ENCODE data around the gene RAC2.

RAC2 gene

DNA sequence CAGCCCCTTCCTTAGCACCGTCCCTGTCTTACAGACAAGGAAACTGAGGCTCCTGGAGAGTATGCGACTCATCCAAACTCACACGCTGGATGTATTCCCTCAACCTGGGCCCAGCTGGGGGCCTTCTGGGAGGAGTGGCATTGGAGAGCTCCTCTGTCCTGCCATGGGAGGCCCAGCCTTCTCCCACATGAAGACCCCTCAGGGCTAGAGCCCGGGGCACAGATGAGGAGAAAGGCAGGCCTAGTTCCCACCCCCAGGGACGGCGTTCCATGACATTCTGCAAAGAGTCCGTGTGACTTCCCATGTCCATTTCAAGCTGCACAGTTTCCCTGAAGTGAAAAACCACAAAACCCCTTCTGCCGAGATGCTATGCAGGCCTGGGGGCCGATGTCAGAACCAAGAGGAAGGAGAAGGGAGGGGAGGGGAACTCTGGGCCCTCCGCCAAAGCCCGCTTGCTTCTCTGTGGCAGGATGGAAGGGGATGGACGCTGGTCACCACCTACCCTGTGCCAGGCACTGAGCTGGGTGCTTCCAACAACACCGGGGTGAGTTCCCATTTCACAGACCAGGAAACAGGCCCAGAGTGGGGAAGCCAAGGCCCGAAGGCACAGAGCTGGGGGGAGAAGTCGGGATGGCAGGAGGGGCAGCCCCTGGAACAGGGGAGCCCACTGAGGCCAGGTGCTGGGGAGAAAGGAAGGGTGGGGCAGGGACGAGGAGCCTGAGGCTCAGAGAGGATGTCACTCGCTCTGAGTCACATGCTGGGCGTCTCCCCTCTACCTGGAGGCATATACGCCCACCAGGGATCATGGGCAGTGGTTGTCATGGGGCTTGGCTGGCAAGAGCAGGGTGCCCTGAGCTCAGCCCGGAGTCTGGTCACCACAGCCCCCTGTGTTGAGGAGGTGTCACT lies 15.7 kb downstream of the RAC2 start:
- no peak overlapping the region for H2AFZ ChIP-seq (ENCODE audit: low read depth)
- H3K79me2 ChIP-seq (ENCODE audit: insufficient read depth, low read depth): peaks cover 11% of the 10 kb centered on the region; the same call in 1 of the 2 replicates
- H3K4me3 ChIP-seq (IDR thresholded peaks at IDR 0.05; ENCODE audit: insufficient read depth, low read depth, low read length): no peak overlapping the region
- H3K4me1 ChIP-seq (ENCODE audit: low read depth, poor library complexity, severe bottlenecking): peaks cover 88% of the 10 kb centered on the region
- no peak overlapping the region for H3K9ac ChIP-seq
- H4K20me1 ChIP-seq (ENCODE audit: insufficient read depth): no peaks in the 10 kb centered on the region
- TF ChIP-seq CTCF (conservative IDR thresholded peaks at IDR 0.05; ENCODE audit: low read depth, low read length): no peak
- peaks cover 5% of the 10 kb centered on the region; the same call in 1 of the 2 replicates for H3K36me3 ChIP-seq (ENCODE audit: insufficient read depth)
- H3K27me3 ChIP-seq (ENCODE audit: insufficient read depth, low read depth): no peaks in the 10 kb centered on the region
- peak overlapping the region; percentile 99; the same call in 1 of the 2 replicates for H3K4me2 ChIP-seq
- peak overlapping the region; percentile 98; the same call in 1 of the 2 replicates for H3K27ac ChIP-seq

- Histone ChIP-seq H3K4me2 (no peak overlapping the region), H3K4me3 (IDR thresholded peaks at IDR 0.05; ENCODE audit: insufficient read depth, low read depth, low read length) (no peak overlapping the region), H3K27ac (peak overlapping the region; percentile 15; the same call in 1 of the 2 replicates), H3K27me3 (ENCODE audit: insufficient read depth, low read depth) (no peaks in the 10 kb centered on the region), H2AFZ (ENCODE audit: low read depth) (no peak overlapping the region), H3K79me2 (ENCODE audit: insufficient read depth, low read depth) (peaks cover 11% of the 10 kb centered on the region; the same call in 1 of the 2 replicates), H3K36me3 (ENCODE audit: insufficient read depth) (peaks cover 5% of the 10 kb centered on the region; the same call in 1 of the 2 replicates), H3K9ac (no peak overlapping the region), H3K4me1 (ENCODE audit: low read depth, poor library complexity, severe bottlenecking) (peaks cover 89% of the 10 kb centered on the region), H4K20me1 (ENCODE audit: insufficient read depth) (no peaks in the 10 kb centered on the region)
- no peak for TF ChIP-seq CTCF (conservative IDR thresholded peaks at IDR 0.05; ENCODE audit: low read depth, low read length)
Observed at GRCh38 chr22:37226514-37226913, 17.6 kb downstream of the RAC2 start.

DNA sequence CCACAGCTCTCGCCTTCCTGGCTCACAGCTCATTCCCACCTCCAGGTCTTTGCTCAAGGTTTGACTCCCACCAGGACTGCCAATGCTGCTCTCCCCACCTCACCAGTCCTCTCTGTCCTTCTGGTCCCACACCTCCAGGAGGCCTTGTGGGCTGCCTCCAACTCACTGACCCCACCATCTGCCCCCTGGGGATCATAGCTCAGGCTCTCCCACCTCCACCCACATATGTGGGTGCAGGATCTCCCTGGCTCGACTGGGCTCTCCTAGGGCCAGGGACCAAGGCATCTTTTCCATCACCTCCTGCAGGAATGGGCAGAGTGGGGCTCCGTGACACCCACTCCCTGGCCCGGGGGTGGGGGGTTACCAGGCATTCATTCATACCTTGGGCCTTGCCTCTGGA lies 18.0 kb downstream of the RAC2 start:
- Histone ChIP-seq H3K4me2 (no peak overlapping the region), H2AFZ (ENCODE audit: low read depth) (no peak overlapping the region), H3K27ac (peak overlapping the region; percentile 15; the same call in 1 of the 2 replicates), H3K79me2 (ENCODE audit: insufficient read depth, low read depth) (peaks cover 11% of the 10 kb centered on the region; the same call in 1 of the 2 replicates), H4K20me1 (ENCODE audit: insufficient read depth) (no peaks in the 10 kb centered on the region), H3K36me3 (ENCODE audit: insufficient read depth) (peaks cover 5% of the 10 kb centered on the region; the same call in 1 of the 2 replicates), H3K4me1 (ENCODE audit: low read depth, poor library complexity, severe bottlenecking) (peaks cover 89% of the 10 kb centered on the region), H3K9ac (no peak overlapping the region), H3K27me3 (ENCODE audit: insufficient read depth, low read depth) (no peaks in the 10 kb centered on the region), H3K4me3 (IDR thresholded peaks at IDR 0.05; ENCODE audit: insufficient read depth, low read depth, low read length) (no peak overlapping the region)
- TF ChIP-seq CTCF (conservative IDR thresholded peaks at IDR 0.05; ENCODE audit: low read depth, low read length): no peak

DNA sequence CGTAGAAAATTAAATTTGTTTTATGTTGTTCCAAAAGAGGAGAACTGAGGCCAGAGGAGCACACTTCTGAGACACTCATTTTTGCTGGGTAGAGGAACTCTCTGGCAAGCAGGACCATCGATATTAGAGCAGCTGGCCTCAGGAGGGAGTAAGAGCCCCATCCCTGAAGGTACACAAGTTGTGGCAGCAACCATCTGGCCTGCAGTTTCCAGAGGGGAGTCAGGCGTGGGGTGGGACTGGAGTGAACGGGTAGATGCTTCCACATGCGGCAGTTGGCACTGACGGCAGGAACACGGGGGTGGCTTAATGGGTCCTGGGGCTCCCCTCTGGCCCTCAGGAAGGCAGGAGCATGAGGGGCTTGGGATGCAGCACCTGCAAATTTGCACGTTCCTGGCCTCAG lies 18.6 kb downstream of the RAC2 start:
- Histone ChIP-seq H2AFZ (ENCODE audit: low read depth) (no peak overlapping the region), H3K9ac (no peak overlapping the region), H4K20me1 (ENCODE audit: insufficient read depth) (no peaks in the 10 kb centered on the region), H3K36me3 (ENCODE audit: insufficient read depth) (peaks cover 5% of the 10 kb centered on the region; the same call in 1 of the 2 replicates), H3K27ac (peak overlapping the region; percentile 20; the same call in 1 of the 2 replicates), H3K4me3 (IDR thresholded peaks at IDR 0.05; ENCODE audit: insufficient read depth, low read depth, low read length) (no peak overlapping the region), H3K27me3 (ENCODE audit: insufficient read depth, low read depth) (no peaks in the 10 kb centered on the region), H3K79me2 (ENCODE audit: insufficient read depth, low read depth) (peaks cover 11% of the 10 kb centered on the region; the same call in 1 of the 2 replicates), H3K4me1 (ENCODE audit: low read depth, poor library complexity, severe bottlenecking) (peaks cover 89% of the 10 kb centered on the region), H3K4me2 (no peak overlapping the region)
- TF ChIP-seq CTCF (conservative IDR thresholded peaks at IDR 0.05; ENCODE audit: low read depth, low read length): no peak

All from KMS-11 (cell line).